K562 (cell line): ENCODE data around the gene CLEC2L. TPM values are rescaled to one million over a fixed set of nuclear protein-coding genes. Genes with fewer than 3 reads are reported as not detected.

ENCODE experiments used
- ATAC-seq: fragments of 200-7000 bp; cut with Tn5 transposase; 3 replicates; pipeline ENCODE4 v1.9.1; 2020; ENCODE audit warnings: moderate library complexity
- BruUV-seq: library from RNA; stranded (reverse); fragments of 400-500 nt; replicated peaks from 2 replicates; lab custom pipeline; 2021; lab: Mats Ljungman, UMichigan
- CTCF ChIA-PET: fragments of 300-600 bp; formaldehyde crosslinking; extraction: SDS; loops from one replicate; lab custom pipeline; 2021; ENCODE audit warnings: low intra/inter-chr PET ratio; lab: Yijun Ruan, JAX
- POLR2A ChIA-PET: fragments of 300-600, 350-650 bp; sonication (Branson Sonifier 250); formaldehyde crosslinking; extraction: SDS; loops from one replicate; lab custom pipeline; 2021; ENCODE audit warnings: antibody characterized with exemption, inconsistent platforms; lab: Yijun Ruan, JAX
- DNase-seq, 4 experiments: peaks; one replicate each; pipeline versions ENCODE4 v3.0.0 to v3.0.0-alpha.2; 2011 to 2018; ENCODE audit warnings: low spot score in 3 of 4, mixed read lengths in 3 of 4; ENCODE audit errors: extremely low read depth in 1 of 4
- FAIRE-seq: peaks from 2 replicates; lab custom pipeline; 2011; peaks lifted over from hg19 to GRCh38; lab: Jason Lieb, UNC
- H2AFZ ChIP-seq: 2 replicates; pipeline ENCODE4 v1.6.0; 2011; ENCODE audit warnings: low read depth, low read length, control low read depth, inconsistent platforms
- H3K27ac ChIP-seq: fragments of 200-600 bp; 3 replicates; pipeline ENCODE4 v1.8.0; 2011; ENCODE audit warnings: low read depth, mild to moderate bottlenecking, control low read depth, inconsistent platforms, low read length, moderate library complexity, mixed read lengths; ENCODE audit errors: extremely low read depth
- H3K27me3 ChIP-seq, 2 experiments: fragments of 300-600 bp in 1 of 2; 2 replicates in 1 of 2; 3 replicates in 1 of 2; pipeline versions ENCODE4 v1.6.0 to v1.8.0; 2011; ENCODE audit warnings: inconsistent platforms in 2 of 2, low read length in 2 of 2, mild to moderate bottlenecking in 1 of 2, mixed read lengths in 1 of 2, moderate library complexity in 1 of 2; ENCODE audit not compliant: control insufficient read depth in 2 of 2, insufficient read depth in 2 of 2
- H3K36me3 ChIP-seq: fragments of 300-600 bp; 3 replicates; pipeline ENCODE4 v1.8.0; 2011; ENCODE audit warnings: mild to moderate bottlenecking, low read length, inconsistent platforms; ENCODE audit not compliant: control insufficient read depth, insufficient read depth
- H3K4me1 ChIP-seq, 2 experiments: fragments of 200-600 bp in 1 of 2; replicated peaks in 1 of 2; 2 replicates in 1 of 2; 3 replicates in 1 of 2; pipeline versions ENCODE4 v1.5.1 to v1.8.0; 2011; ENCODE audit warnings: inconsistent platforms in 2 of 2, low read length in 2 of 2, mild to moderate bottlenecking in 1 of 2, mixed read lengths in 1 of 2, moderate library complexity in 1 of 2; ENCODE audit not compliant: control insufficient read depth in 2 of 2, insufficient read depth in 2 of 2
- H3K4me2 ChIP-seq: 2 replicates; pipeline ENCODE4 v1.6.1; 2011; ENCODE audit warnings: low read length, control low read depth, inconsistent platforms, mixed read lengths; ENCODE audit not compliant: insufficient read depth
- H3K4me3 ChIP-seq: fragments of 200-600 bp; sonication (generic), shearing (Covaris generic); 2 replicates; pipeline ENCODE4 v1.5.1; 2016; ENCODE audit warnings: control low read depth, inconsistent platforms
- H3K79me2 ChIP-seq: fragments of 200-600 bp; 3 replicates; pipeline ENCODE4 v1.8.0; 2011; ENCODE audit warnings: low read length, inconsistent platforms; ENCODE audit not compliant: control insufficient read depth, insufficient read depth
- H3K9ac ChIP-seq, 2 experiments: 2 replicates each; pipeline versions ENCODE4 v1.6.0 to v1.6.1; 2011; ENCODE audit warnings: low read depth in 2 of 2, low read length in 2 of 2, control low read depth in 1 of 2, inconsistent platforms in 1 of 2, mild to moderate bottlenecking in 1 of 2, mixed read lengths in 1 of 2; ENCODE audit not compliant: insufficient read depth in 1 of 2
- H3K9me1 ChIP-seq: one replicate; pipeline ENCODE4 v1.6.0; 2011; ENCODE audit warnings: inconsistent platforms, mild to moderate bottlenecking, low read length, moderate library complexity; ENCODE audit not compliant: control insufficient read depth, insufficient read depth
- H3K9me3 ChIP-seq: replicated peaks from 2 replicates; pipeline ENCODE4 v1.5.1; 2011; ENCODE audit warnings: low read depth, low read length, inconsistent platforms; ENCODE audit not compliant: control insufficient read depth, insufficient read depth
- H4K20me1 ChIP-seq: replicated peaks from 2 replicates; pipeline ENCODE4 v1.6.1; 2011; ENCODE audit warnings: low read length, inconsistent platforms, mixed read lengths; ENCODE audit not compliant: control insufficient read depth, insufficient read depth
- AFF4 ChIP-seq: sonication (generic); formaldehyde crosslinking; IDR thresholded peaks from 2 replicates; pipeline ENCODE4 v1.8.0; 2023; ENCODE audit warnings: mild to moderate bottlenecking, missing genetic modification reagents
- HMBOX1 ChIP-seq: sonication (generic); IDR thresholded peaks from 2 replicates; pipeline ENCODE4 v1.6.1; 2016
- MAFG ChIP-seq: fragments of 450-650 bp; conservative IDR thresholded peaks from 2 replicates; pipeline ENCODE4 v1.6.1; 2016; ENCODE audit warnings: missing genetic modification characterization, missing compliant biosample characterization
- NBN ChIP-seq: fragments of 450-650 bp; IDR thresholded peaks from 2 replicates; pipeline ENCODE4 v1.6.1; 2016; ENCODE audit warnings: low read depth, mild to moderate bottlenecking
- PHB ChIP-seq: fragments of 250-450 bp; sonication (Bioruptor Pico); IDR thresholded peaks from 2 replicates; pipeline ENCODE4 v1.5.0; 2021
- ZHX1 ChIP-seq: fragments of 150-350 bp; conservative IDR thresholded peaks from 2 replicates; pipeline ENCODE4 v1.6.1; 2014; ENCODE audit warnings: low read length
- ZNF184 ChIP-seq: sonication (generic); formaldehyde crosslinking; IDR thresholded peaks from 2 replicates; pipeline ENCODE4 v1.5.0; 2020; ENCODE audit warnings: missing genetic modification reagents
- ZNF282 ChIP-seq: sonication (generic); formaldehyde crosslinking; IDR thresholded peaks from 2 replicates; pipeline ENCODE4 v1.8.1; 2023; ENCODE audit warnings: missing genetic modification reagents
- ZNF77 ChIP-seq: fragments of 250-450 bp; sonication (Bioruptor Pico); IDR thresholded peaks from 2 replicates; pipeline ENCODE4 v1.5.0; 2020
- WGBS: fragments of 100-300 bp; shearing (Covaris generic); methylation state at CpG from one replicate; pipeline ENCODE4 v1.1.6; 2016; ENCODE audit warnings: low coverage, mixed read lengths; ENCODE audit not compliant: insufficient coverage; ENCODE audit errors: missing lambda C conversion rate; 5-methylcytosine and 5-hydroxymethylcytosine counted together
- in situ Hi-C: fragments of 300-500 bp; cut with MboI; formaldehyde crosslinking; loops from 4 replicates; pipeline ENCODE4 v1.15.0; 2018; ENCODE audit warnings: inconsistent platforms, mixed read lengths
- intact Hi-C: fragments of 100-400 bp; cut with micrococcal nuclease; formaldehyde crosslinking; loops from 2 replicates; pipeline ENCODE4 v1.14.2; 2022
- polyA plus RNA-seq, 8 experiments: library from polyadenylated mRNA; depleted of rRNA in 4 of 8; stranded (reverse) in 5 of 8; unstranded in 3 of 8; fragments of >200 nt; fragmentation: Nextera tagmentation in 2 of 8; fragmentation: Illumina TruSeq in 1 of 8; extraction: Ambion mirVana in 2 of 8; extraction: Trizol in 1 of 8; gene quantifications; 2 replicates each; pipeline versions ENCODE4 v1.2.1 to v1.2.3, GENCODE V29; 2011 to 2014; ENCODE audit warnings: inconsistent platforms in 1 of 8, missing spikeins in 1 of 8
- total RNA-seq, 7 experiments: library from RNA; depleted of rRNA in 6 of 7; stranded (reverse); fragments of >200 nt in 6 of 7; fragmentation: Illumina TruSeq in 2 of 7; extraction: Trizol in 2 of 7; gene quantifications; 2 replicates each; pipeline versions ENCODE4 v1.2.1 to v1.2.3, GENCODE V29; 2011 to 2021; ENCODE audit warnings: low replicate concordance in 1 of 7

Gene CLEC2L
- total and polyA plus RNA-seq, 9 of the 15 experiments (the other 6 are each of a cell fraction or from before 2014, with no cell fraction given): 0.84 to 5.5 (median 1.8) TPM

- no peak for TF ChIP-seq MAFG (tag)
Observed at GRCh38 chr7:139523199-139523941, at the start of gene CLEC2L (continued).

GRCh38 chr7:139476139-139476538 lies 47.3 kb upstream of the CLEC2L start:
- POLR2A ChIA-PET: interaction anchor here (1.1 kb wide), 1 partner anchor 13 kb away, joined by 4 read pairs; no protein-coding TSS in a partner anchor
- no peak for DNase-seq
- Histone ChIP-seq H2AFZ (no peak overlapping the region), H3K79me2 (no peaks in the 10 kb centered on the region), H3K36me3 (no peaks in the 10 kb centered on the region), H3K4me3 (no peak overlapping the region), H3K27ac (no peak overlapping the region)
- BruUV-seq: no TSS peak
- no peak for FAIRE-seq
- in situ Hi-C loops: no loop called here
- intact Hi-C loops: no loop called here
- TF ChIP-seq NBN (no peak), ZHX1 (no peak), ZNF77 (CRISPR knock-in tag) (no peak), PHB (CRISPR knock-in tag) (no peak), ZNF282 (CRISPR knock-in tag) (no peak), AFF4 (no peak), HMBOX1 (no peak), ZNF184 (CRISPR knock-in tag) (no peak)
- TF ChIP-seq, all 486 proteins: peak for 0
- H3K4me2 ChIP-seq: no peak overlapping the region
- H3K9me1 ChIP-seq: no peaks in the 10 kb centered on the region
- H3K9ac ChIP-seq: no peak overlapping the region
- CTCF ChIA-PET: no interaction called here
- H4K20me1 ChIP-seq: no peaks in the 10 kb centered on the region; the same call in 1 of the 2 replicates
- H3K27me3 ChIP-seq: peaks cover 35 to 74% of the 10 kb centered on the region in 2 experiments
- WGBS: 22% methylated on average over 8 of the region's 8 CpGs
- no peaks in the 10 kb centered on the region for H3K9me3 ChIP-seq
- peaks cover 0 to 5% of the 10 kb centered on the region in 2 experiments; a peak in 3 of 5 replicates for H3K4me1 ChIP-seq
- no peak for ATAC-seq
